ENCODE measurements around the gene METTL3.

The METTL3 gene

GRCh38 chr14:21535545-21536417 lies 24.6 kb upstream of the METTL3 start:
- Mint-ChIP-seq H3K36me3 (ENCODE audit: low read depth) (no peaks in the 10 kb centered on the region), H3K27ac (no peak overlapping the region), H3K27me3 (peaks cover 60% of the 10 kb centered on the region), H3K9me3 (no peaks in the 10 kb centered on the region), H3K4me1 (ENCODE audit: low read depth) (peaks cover 6% of the 10 kb centered on the region), H3K4me3 (no peak overlapping the region)
- intact Hi-C loops (cut with micrococcal nuclease): no loop called here

- Mint-ChIP-seq H3K27me3 (peaks cover 62% of the 10 kb centered on the region), H3K9me3 (no peaks in the 10 kb centered on the region), H3K4me3 (no peak overlapping the region), H3K4me1 (ENCODE audit: low read depth) (peaks cover 6% of the 10 kb centered on the region), H3K36me3 (ENCODE audit: low read depth) (no peaks in the 10 kb centered on the region), H3K27ac (no peak overlapping the region)
- intact Hi-C loops (cut with micrococcal nuclease): no loop called here
These were observed 23.4 kb upstream of the METTL3 start for GRCh38 chr14:21534576-21534975.

GRCh38 chr14:21533294-21533693 lies 22.2 kb upstream of the METTL3 start:
- Mint-ChIP-seq H3K4me3 (no peak overlapping the region), H3K27me3 (peaks cover 56% of the 10 kb centered on the region), H3K9me3 (no peaks in the 10 kb centered on the region)

GRCh38 chr14:21529515-21529914 lies 18.4 kb upstream of the METTL3 start:
- intact Hi-C loops (cut with micrococcal nuclease): no loop called here
- Mint-ChIP-seq H3K4me1 (ENCODE audit: low read depth) (peaks cover 17% of the 10 kb centered on the region), H3K4me3 (no peak overlapping the region), H3K27me3 (peaks cover 44% of the 10 kb centered on the region), H3K9me3 (no peaks in the 10 kb centered on the region), H3K36me3 (ENCODE audit: low read depth) (no peaks in the 10 kb centered on the region), H3K27ac (no peak overlapping the region)

More at GRCh38 chr14:21533294-21533693, 22.2 kb upstream of the METTL3 start:
- intact Hi-C loops (cut with micrococcal nuclease): no loop called here
- H3K27ac Mint-ChIP-seq: no peak overlapping the region
- peaks cover 6% of the 10 kb centered on the region for H3K4me1 Mint-ChIP-seq (ENCODE audit: low read depth)
- H3K36me3 Mint-ChIP-seq (ENCODE audit: low read depth): no peaks in the 10 kb centered on the region

- no peak overlapping the region for H3K4me3 Mint-ChIP-seq
- peaks cover 17% of the 10 kb centered on the region for H3K4me1 Mint-ChIP-seq (ENCODE audit: low read depth)
- peaks cover 43% of the 10 kb centered on the region for H3K27me3 Mint-ChIP-seq
- H3K27ac Mint-ChIP-seq: no peak overlapping the region
- H3K9me3 Mint-ChIP-seq: no peaks in the 10 kb centered on the region
- intact Hi-C loops (cut with micrococcal nuclease): no loop called here
- no peaks in the 10 kb centered on the region for H3K36me3 Mint-ChIP-seq (ENCODE audit: low read depth)
These were observed 17.5 kb upstream of the METTL3 start for GRCh38 chr14:21528381-21529348.

- Mint-ChIP-seq H3K36me3 (ENCODE audit: low read depth) (no peaks in the 10 kb centered on the region), H3K9me3 (no peaks in the 10 kb centered on the region), H3K4me3 (no peak overlapping the region), H3K27ac (no peak overlapping the region), H3K4me1 (ENCODE audit: low read depth) (peaks cover 17% of the 10 kb centered on the region), H3K27me3 (peaks cover 52% of the 10 kb centered on the region)
- intact Hi-C loops (cut with micrococcal nuclease): no loop called here
These were observed 16.2 kb upstream of the METTL3 start for GRCh38 chr14:21527318-21527679.

- Mint-ChIP-seq H3K9me3 (no peaks in the 10 kb centered on the region), H3K36me3 (ENCODE audit: low read depth) (no peaks in the 10 kb centered on the region), H3K27me3 (peaks cover 55% of the 10 kb centered on the region), H3K27ac (no peak overlapping the region), H3K4me3 (peak overlapping the region; percentile 73), H3K4me1 (ENCODE audit: low read depth) (peaks cover 17% of the 10 kb centered on the region)
- intact Hi-C loops (cut with micrococcal nuclease): no loop called here
These were observed 15.7 kb upstream of the METTL3 start for GRCh38 chr14:21526672-21527317.

- Mint-ChIP-seq H3K4me3 (peak within 1 kb of the TSS; percentile 73), H3K27ac (no peak within 1 kb of the TSS), H3K9me3 (no peaks in the 10 kb centered on the region), H3K4me1 (ENCODE audit: low read depth) (peaks cover 17% of the 10 kb centered on the region), H3K36me3 (ENCODE audit: low read depth) (no peaks in the 10 kb centered on the region), H3K27me3 (peaks cover 55% of the 10 kb centered on the region)
- intact Hi-C loops (cut with micrococcal nuclease): no loop called here
These were observed 15.0 kb upstream of the METTL3 start, which contains the start of gene SALL2 for GRCh38 chr14:21525962-21526671. SALL2 (minus strand) TSS chr14:21526346; CDS start chr14:21526127, 219 bp downstream.

GRCh38 chr14:21525571-21525961 lies 14.4 kb upstream of the METTL3 start:
- peaks cover 17% of the 10 kb centered on the region for H3K4me1 Mint-ChIP-seq (ENCODE audit: low read depth)
- intact Hi-C loops (cut with micrococcal nuclease): no loop called here
- H3K27ac Mint-ChIP-seq: no peak overlapping the region
- H3K4me3 Mint-ChIP-seq: peak overlapping the region; percentile 73
- H3K36me3 Mint-ChIP-seq (ENCODE audit: low read depth): no peaks in the 10 kb centered on the region
- H3K27me3 Mint-ChIP-seq: peaks cover 55% of the 10 kb centered on the region
- no peaks in the 10 kb centered on the region for H3K9me3 Mint-ChIP-seq

- Mint-ChIP-seq H3K4me1 (ENCODE audit: low read depth) (peaks cover 17% of the 10 kb centered on the region), H3K27me3 (peaks cover 53% of the 10 kb centered on the region), H3K27ac (no peak overlapping the region), H3K36me3 (ENCODE audit: low read depth) (no peaks in the 10 kb centered on the region), H3K9me3 (no peaks in the 10 kb centered on the region), H3K4me3 (peak overlapping the region; percentile 47)
- intact Hi-C loops (cut with micrococcal nuclease): no loop called here
These were observed 13.7 kb upstream of the METTL3 start for GRCh38 chr14:21524575-21525490.

GRCh38 chr14:21523203-21523602 lies 12.1 kb upstream of the METTL3 start:
- no peaks in the 10 kb centered on the region for H3K36me3 Mint-ChIP-seq (ENCODE audit: low read depth)
- peaks cover 50% of the 10 kb centered on the region for H3K27me3 Mint-ChIP-seq
- H3K27ac Mint-ChIP-seq: no peak overlapping the region
- intact Hi-C loops (cut with micrococcal nuclease): no loop called here
- no peak overlapping the region for H3K4me3 Mint-ChIP-seq
- H3K9me3 Mint-ChIP-seq: no peaks in the 10 kb centered on the region
- H3K4me1 Mint-ChIP-seq (ENCODE audit: low read depth): peaks cover 22% of the 10 kb centered on the region

GRCh38 chr14:21521501-21521900 lies 10.4 kb upstream of the METTL3 start:
- Mint-ChIP-seq H3K27ac (no peak overlapping the region), H3K27me3 (peaks cover 42% of the 10 kb centered on the region), H3K9me3 (no peaks in the 10 kb centered on the region), H3K4me1 (ENCODE audit: low read depth) (peaks cover 12% of the 10 kb centered on the region), H3K4me3 (no peak overlapping the region), H3K36me3 (ENCODE audit: low read depth) (no peaks in the 10 kb centered on the region)
- intact Hi-C loops (cut with micrococcal nuclease): no loop called here
